Stimulated activated CD4-positive, alpha-beta T cell treated with anti-CD3 and anti-CD28 coated beads, Interleukin-1b, Interleukin-23, amount 100 ng/mL, for 4 hours (primary cell): ENCODE results near the gene GABARAPL1.
A peak's percentile ranks its signal among the peaks of the same experiment; 100 is the strongest.
"Not testable (repeated sequence)": the region's sequence is repeated elsewhere in the genome, so short reads cannot be mapped to it uniquely, and the experiment has no call there.

Source experiments
- DNase-seq, 2 donors: peaks; one replicate each; pipeline ENCODE4 v3.0.0-alpha.2; 2020; ENCODE audit warnings: low read depth in 2 of 2

GABARAPL1 gene

GRCh38 chr12:10197879-10198278 lies 14.8 kb upstream of the GABARAPL1 start:
- DNase-seq = no peak

- not testable (repeated sequence) for DNase-seq
Measured at GRCh38 chr12:10204495-10204894, 8.2 kb upstream of the GABARAPL1 start.

GRCh38 chr12:10205220-10205807 lies 7.4 kb upstream of the GABARAPL1 start:
- no peak for DNase-seq

- DNase-seq = no peak
Measured at GRCh38 chr12:10207136-10207535, 5.5 kb upstream of the GABARAPL1 start.

GRCh38 chr12:10210225-10210624 lies 2.5 kb upstream of the GABARAPL1 start:
- DNase-seq = no peak

GRCh38 chr12:10211101-10211939 lies 1.4 kb upstream of the GABARAPL1 start:
- no peak for DNase-seq

GRCh38 chr12:10211940-10212738 lies 538 bp upstream of the GABARAPL1 start:
- peak; percentile 67 to 73 for DNase-seq

- peak; percentile 54 to 56 for DNase-seq
Measured at GRCh38 chr12:10213168-10214135, 775 bp downstream of the GABARAPL1 start.

GRCh38 chr12:10214136-10214894 lies 1.6 kb downstream of the GABARAPL1 start:
- DNase-seq = no peak

- no peak for DNase-seq
Measured at GRCh38 chr12:10214895-10215267, 2.2 kb downstream of the GABARAPL1 start.

- DNase-seq = no peak
Measured at GRCh38 chr12:10215436-10215835, 2.8 kb downstream of the GABARAPL1 start.

GRCh38 chr12:10215946-10216345 lies 3.3 kb downstream of the GABARAPL1 start:
- DNase-seq = not testable (repeated sequence)

GRCh38 chr12:10218021-10218420 lies 5.3 kb downstream of the GABARAPL1 start:
- DNase-seq = no peak

- DNase-seq = no peak
Measured at GRCh38 chr12:10220398-10221077, 7.9 kb downstream of the GABARAPL1 start.

GRCh38 chr12:10221846-10222245 lies 9.2 kb downstream of the GABARAPL1 start:
- no peak for DNase-seq

- DNase-seq = no peak
Measured at GRCh38 chr12:10223208-10223607, 10.5 kb downstream of the GABARAPL1 start.

GRCh38 chr12:10225426-10225825 lies 12.7 kb downstream of the GABARAPL1 start:
- not testable (repeated sequence) for DNase-seq

- no peak for DNase-seq
Measured at GRCh38 chr12:10226086-10226485, 13.4 kb downstream of the GABARAPL1 start.

GRCh38 chr12:10226731-10227130 lies 14.1 kb downstream of the GABARAPL1 start:
- no peak for DNase-seq

GRCh38 chr12:10227648-10228047 lies 15.0 kb downstream of the GABARAPL1 start:
- no peak for DNase-seq
